Measurements from ENCODE around the gene NPAS3. TPM values are rescaled to one million over a fixed set of nuclear protein-coding genes. Genes with fewer than 3 reads are reported as not detected.
"Not testable (repeated sequence)": the region's sequence is repeated elsewhere in the genome, so short reads cannot be mapped to it uniquely, and the experiment has no call there.

NPAS3 gene
- total RNA-seq, 1 donor from 2014 or later, result 22.0 TPM

GRCh38 chr14:33062881-33063280 is 124.2 kb downstream of the NPAS3 start:
- no peak for DNase-seq (ENCODE audit: low spot score in 2 of 2)
- no peak for FAIRE-seq

DNA sequence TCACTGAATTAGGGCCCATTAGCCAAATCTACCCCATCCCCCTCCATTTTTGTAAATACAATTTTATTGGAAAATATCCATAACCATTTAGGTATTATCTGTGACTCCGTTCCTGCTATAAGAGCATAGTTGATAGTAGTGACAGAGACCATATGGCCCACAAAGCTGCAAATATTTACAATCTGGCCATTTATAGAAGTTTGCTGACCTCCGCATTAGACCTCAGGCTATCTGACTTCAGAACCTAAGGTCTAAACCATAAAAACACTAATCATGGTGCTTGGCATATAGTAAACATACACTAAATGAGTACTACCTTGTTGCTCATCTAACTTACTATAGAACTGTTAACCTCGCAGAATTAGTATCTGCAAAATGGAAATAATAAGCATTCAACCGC is 124.8 kb downstream of the NPAS3 start:
- FAIRE-seq (no peak), DNase-seq (ENCODE audit: low spot score in 2 of 2) (no peak)

DNA sequence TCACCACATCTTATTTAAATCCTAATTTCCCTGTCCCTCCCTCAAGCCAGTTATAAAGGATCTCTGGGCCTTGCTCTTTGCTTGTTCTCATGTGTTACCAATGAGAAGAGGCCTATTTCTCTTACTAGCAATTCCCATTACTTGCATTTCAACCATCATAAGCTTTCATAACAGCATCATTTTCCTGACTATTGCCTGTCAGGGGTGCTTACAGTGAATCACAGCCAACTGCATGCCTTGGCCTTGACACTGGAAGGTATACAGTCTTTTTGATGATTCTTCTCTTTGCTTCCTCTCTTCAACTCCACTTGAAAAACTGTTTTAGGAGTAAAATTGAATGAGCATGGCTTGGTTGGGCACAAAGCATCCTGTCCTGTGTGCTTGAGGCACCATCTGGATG is 127.0 kb downstream of the NPAS3 start:
- FAIRE-seq (no peak), DNase-seq (ENCODE audit: low spot score in 2 of 2) (no peak)

GRCh38 chr14:33068040-33068439 is 129.4 kb downstream of the NPAS3 start:
- no peak for DNase-seq (ENCODE audit: low spot score in 2 of 2)

DNA sequence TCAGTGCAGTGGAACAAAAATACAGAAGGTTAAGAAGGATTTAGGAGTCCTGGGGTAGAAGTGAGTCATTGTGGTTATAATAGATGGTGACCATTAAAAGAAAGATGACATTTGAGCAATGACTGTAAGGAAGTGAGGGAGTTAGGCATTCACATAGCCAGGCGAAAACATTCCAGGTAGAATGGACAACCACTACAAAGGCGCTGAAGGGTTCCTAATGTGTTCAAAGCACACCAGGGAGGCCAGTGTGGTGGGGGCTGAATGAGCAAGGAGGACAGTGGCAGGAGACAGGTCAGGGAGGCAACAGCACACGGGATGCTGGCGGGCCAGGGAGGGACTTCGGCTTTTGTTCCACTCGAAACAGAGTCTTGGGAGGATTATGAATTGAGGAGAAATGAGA is 129.9 kb downstream of the NPAS3 start:
- DNase-seq (ENCODE audit: low spot score in 2 of 2) (no peak), FAIRE-seq (no peak)

More at GRCh38 chr14:33068040-33068439, 129.4 kb downstream of the NPAS3 start:
- no peak for FAIRE-seq

DNA sequence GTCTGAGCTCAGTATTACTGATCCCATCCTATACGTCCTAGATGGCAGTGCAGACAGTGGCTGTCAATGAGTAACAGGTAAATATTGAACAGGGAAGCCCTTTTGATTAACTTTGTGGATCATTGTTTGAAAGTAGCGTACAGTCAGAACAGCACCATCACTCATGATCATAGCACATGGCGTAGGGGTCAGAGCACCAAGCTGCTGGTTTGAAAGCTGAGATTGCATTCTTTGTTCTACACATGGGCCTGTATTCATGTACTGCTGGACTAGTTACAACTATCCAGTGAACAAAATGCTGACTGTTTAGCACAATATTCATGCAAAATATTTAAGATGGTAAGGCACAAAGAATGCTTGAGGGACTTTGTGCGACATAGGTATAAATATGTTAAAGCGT is 131.8 kb downstream of the NPAS3 start:
- DNase-seq (ENCODE audit: low spot score in 2 of 2) (no peak), FAIRE-seq (no peak)

GRCh38 chr14:33073023-33073422 is 134.3 kb downstream of the NPAS3 start:
- DNase-seq (ENCODE audit: low spot score in 2 of 2) (no peak), FAIRE-seq (no peak)

DNA sequence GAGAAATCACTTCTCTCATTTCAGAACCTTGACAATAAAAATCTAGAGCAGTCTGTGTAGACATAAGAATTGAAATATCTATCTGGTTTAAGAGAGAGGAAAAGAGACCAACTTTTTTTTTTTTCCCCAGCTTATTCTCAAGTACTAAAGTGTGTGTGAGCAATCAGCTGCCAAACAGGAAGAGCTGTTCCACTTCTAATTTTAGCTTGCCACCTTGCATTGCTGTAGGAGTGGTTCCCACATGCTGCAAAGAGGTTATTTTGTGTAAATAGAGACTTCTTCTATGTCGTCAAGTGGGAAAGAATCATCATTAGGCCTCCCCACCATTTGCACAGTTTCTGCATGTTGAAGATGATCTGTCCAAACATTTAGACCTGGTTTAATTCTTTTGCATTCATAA is 142.6 kb downstream of the NPAS3 start:
- peak in 1 of 2 donors; percentile 5 for DNase-seq (ENCODE audit: low spot score in 2 of 2)
- FAIRE-seq, result no peak

GRCh38 chr14:33085799-33086198 is 147.1 kb downstream of the NPAS3 start:
- FAIRE-seq, result no peak
- no peak for DNase-seq (ENCODE audit: low spot score in 2 of 2)

DNA sequence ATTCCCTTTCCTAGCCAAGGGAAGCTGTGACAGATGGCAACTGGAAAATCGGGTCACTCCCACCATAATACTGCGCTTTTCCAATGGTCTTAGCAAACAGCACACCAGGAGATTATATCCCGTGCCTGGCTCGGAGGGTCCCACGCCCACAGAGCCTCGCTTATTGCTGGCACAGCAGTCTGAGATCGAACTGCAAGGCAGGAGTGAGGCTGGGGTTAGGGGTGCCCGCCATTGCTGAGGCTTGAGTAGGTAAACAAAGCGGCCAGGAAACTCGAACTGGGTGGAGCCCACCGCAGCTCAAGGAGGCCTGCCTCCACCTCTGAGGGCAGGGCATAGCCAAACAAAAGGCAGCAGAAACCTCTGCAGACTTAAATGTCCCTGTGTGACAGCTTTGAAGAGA is 149.6 kb downstream of the NPAS3 start:
- DNase-seq (ENCODE audit: low spot score in 2 of 2); FAIRE-seq: not testable (repeated sequence)

DNA sequence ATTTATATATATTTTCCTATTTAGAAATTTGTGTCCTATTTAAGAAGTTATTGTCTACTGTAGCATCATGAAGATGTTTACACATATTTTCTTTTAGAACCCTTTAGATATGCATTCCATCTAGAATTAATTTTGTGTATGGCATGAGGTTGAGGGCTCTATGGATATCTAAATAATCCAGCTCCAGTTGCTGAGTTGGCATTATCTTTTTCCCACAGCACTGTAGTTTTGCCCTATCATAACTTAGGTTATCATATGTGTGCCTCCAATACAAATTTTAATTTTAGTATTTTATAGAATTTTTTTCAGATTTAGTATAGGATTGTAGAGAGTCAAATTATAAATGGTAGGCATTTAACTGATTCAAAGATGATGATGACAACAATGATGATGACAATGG is 159.3 kb downstream of the NPAS3 start:
- no peak for DNase-seq (ENCODE audit: low spot score in 2 of 2)
- no peak for FAIRE-seq

DNA sequence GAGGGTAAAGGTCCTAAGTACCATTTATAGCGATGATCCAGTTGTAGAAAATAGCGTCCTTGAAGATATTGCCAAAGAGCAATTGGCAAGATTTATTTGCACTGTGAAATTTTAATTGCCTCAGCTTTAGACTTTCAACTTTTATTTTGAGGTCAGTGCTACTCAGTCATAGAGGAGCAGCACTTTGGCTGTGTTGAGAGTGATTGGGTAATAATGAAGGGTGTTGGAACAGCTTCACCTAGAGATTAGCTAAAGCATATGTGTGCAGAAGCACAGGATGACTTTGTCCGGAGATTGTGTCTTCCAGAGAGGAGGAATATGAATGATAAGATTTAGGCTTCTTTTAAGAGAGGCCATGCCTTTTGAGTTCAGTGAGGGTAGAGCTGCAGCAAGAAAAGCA is 164.8 kb downstream of the NPAS3 start:
- no peak for FAIRE-seq
- no peak for DNase-seq (ENCODE audit: low spot score in 2 of 2)

DNA sequence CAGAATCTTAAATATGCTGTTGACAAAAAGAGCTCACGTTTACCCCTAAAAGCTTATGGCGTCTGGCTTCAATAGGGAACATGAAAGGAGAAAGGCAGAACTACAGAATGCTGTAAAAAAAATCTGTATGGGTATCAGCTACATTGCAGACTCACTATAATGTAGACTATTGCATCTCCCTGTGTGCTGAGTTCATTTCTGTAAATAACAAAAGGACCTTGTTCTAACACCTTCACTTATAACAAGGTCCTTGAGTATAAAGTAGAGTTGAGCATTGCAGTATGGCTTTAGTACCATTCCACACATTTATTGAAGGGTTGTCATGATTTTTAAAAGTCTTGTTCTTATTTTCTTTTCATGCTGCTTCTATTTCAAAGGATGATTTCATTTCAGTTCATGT is 165.3 kb downstream of the NPAS3 start:
- FAIRE-seq (no peak), DNase-seq (ENCODE audit: low spot score in 2 of 2) (no peak)

DNA sequence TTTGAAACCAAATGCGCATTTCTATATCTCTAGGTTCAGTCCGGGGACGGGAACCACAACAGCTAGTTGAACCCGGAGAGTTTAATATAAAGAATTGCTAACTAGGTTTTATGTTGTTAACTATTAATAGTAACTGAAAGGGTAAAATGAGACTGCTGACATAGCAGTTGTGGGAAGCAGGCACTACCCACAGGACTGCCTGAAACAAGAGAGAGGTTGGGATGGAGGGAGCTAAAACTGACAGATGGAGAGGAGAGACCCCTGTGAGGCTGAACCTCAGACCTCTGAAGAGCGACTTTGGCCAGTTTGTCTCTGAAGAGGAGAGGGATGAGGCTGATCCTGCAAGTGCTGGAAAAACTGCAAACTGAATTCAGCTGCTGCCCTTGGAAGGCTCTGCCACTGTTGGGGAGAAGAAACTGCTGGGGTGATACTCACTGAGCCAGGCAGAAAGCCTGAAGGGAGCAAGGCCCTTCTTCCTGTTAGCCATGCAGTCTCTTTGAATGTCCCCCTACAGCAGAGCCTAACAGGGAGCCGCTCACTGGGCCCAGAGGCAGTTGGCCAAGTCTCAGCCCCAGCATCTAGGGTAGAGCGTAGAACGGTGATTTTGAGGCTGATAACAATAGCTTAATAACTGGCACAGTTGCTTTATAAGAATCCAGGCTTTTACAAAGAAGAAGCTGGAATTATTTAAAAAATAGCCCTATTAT is 172.2 kb downstream of the NPAS3 start:
- DNase-seq (ENCODE audit: low spot score in 2 of 2) (no peak), FAIRE-seq (no peak)

DNA sequence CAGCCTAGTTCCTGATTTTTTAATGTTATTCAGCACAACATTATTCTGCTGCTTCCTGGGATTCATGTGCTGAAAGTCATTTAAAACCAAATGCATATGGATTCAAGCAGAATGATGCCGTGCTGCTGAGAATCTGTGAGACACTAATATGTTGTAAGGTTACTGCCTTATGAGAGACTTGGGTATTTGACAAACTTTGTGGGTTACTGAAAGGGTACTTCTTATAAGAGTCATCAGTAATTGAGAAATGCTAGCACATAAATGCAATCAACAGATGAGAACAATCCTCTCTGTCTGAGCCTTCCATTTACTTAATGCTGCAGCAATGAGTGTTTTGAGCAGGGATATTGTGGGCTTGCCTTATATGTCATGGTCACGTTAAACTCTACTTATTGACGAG is 175.7 kb downstream of the NPAS3 start:
- no peak for FAIRE-seq
- no peak for DNase-seq (ENCODE audit: low spot score in 2 of 2)

DNA sequence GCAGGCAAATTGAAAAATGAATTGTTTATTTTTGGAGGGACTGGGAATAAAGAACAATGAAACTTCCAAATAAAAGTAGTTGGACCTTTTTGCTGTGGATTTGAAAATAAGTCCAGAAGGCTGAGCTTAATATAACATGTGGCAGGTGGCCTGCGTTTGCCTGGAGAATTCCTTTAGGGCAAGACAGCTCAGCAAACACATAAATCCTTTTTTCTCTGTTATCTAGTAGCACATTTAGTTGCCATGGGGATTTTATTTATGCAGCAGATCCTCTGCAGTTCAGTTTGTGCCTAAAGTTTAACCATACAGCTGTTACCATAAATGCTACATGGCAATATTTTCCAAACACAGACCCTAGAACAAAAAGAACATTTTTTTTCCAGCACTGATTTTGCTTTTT is 180.0 kb downstream of the NPAS3 start:
- FAIRE-seq, result no peak
- no peak for DNase-seq (ENCODE audit: low spot score in 2 of 2)

DNA sequence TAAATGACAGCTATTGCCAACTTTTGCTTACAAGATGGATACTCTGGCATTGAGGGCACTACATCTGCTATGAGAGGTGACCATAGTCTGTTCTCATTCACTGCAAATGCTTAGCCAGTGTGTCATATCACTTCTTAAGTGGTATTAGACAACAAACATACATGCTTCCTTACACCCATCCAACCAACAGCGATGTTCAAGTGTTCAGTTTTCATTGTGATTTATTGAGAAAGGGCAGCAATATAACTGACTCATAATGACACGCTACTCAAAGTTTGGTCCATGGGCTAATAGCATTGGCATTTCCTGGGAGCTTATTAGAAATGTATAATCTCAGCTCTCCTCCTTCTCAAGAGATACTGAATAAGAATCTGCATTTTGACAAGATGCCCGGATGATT is 181.7 kb downstream of the NPAS3 start:
- FAIRE-seq (no peak), DNase-seq (ENCODE audit: low spot score in 2 of 2) (no peak)

DNA sequence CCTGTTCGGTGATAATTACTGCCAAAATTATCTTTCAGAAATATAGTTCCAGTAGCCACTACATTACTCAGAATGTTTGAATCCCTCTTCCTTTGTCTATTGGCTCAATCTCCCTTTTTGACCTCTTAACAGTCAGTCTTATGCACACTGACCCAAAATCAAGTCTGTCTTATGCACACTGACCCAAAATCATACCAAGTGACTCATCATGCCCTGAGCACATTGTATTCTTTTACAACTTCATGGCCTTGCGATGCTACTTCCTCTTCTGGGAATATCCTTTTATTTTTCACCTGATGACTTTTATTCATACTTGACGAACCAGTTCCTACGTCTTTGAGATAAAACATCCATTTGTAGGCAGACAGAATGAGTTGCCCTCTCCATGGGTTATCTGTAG is 182.3 kb downstream of the NPAS3 start:
- FAIRE-seq (no peak), DNase-seq (ENCODE audit: low spot score in 2 of 2) (no peak)

GRCh38 chr14:33123281-33123680 is 184.6 kb downstream of the NPAS3 start:
- no peak for FAIRE-seq
- no peak for DNase-seq (ENCODE audit: low spot score in 2 of 2)

DNA sequence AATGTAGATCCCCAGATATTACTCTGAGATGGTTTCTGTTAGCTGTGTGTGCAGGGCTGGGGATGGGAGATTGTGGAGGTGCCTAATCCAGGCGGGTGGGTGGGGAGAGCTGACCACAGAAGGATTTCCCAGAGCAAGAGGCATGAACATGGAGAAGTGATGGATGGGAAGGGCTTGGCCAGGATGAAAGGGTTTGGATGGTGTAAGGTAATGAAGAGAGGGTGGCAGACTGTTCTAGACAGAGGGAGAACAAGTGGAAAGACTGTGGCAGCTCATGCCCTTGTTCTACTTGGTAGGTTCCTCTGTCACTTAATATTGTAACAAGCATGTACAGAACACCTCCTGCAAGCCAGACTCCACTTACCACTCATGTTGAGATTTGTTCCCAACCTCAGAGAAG is 187.8 kb downstream of the NPAS3 start:
- DNase-seq (ENCODE audit: low spot score in 2 of 2) (no peak), FAIRE-seq (no peak)

DNA sequence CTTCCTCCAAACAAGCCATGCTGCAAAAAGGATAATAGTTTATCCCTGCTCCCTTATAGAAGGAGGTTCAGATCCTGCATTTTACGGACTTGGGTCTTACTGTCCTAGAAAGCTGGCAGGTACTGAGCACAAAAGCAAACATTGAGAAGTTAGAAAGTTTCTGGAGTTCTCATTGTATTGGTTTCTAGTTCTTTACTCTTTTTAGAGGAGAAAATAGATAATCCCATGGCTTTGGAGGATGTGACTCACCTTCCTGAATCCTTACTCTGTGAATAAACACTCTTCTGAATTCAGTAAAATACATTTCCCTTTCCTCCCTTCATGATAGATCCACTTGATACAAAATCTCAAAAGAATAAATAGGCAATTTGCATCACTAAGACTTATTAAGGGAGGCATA is 188.9 kb downstream of the NPAS3 start:
- no peak for DNase-seq (ENCODE audit: low spot score in 2 of 2)
- no peak for FAIRE-seq

GRCh38 chr14:33131801-33132200 is 193.1 kb downstream of the NPAS3 start:
- DNase-seq (ENCODE audit: low spot score in 2 of 2) (no peak), FAIRE-seq (no peak)

DNA sequence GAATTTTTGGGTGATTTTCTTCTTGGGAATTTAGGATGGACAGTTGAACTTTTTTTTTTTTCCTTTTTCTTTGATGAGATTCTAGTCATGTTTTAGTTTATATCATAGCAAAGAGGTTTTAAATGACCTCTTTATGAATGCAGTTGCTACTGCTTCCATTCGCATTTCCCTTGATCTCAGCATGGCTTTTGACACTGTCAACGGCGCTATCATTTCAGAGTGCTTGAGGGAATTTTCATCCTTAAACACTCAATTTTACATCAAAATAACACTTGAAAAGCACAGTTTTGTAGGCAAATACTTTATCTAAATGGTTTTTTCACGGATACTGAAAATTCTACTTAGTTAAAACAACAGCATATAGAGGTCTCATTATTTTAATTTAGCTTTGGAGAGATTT is 195.5 kb downstream of the NPAS3 start:
- no peak for FAIRE-seq
- no peak for DNase-seq (ENCODE audit: low spot score in 2 of 2)

Measured in frontal cortex (tissue), 4 donors.